HG03025 (cell line): ENCODE results near the gene TCP1.
"Not testable (repeated sequence)": the region's sequence is repeated elsewhere in the genome, so short reads cannot be mapped to it uniquely, and the experiment has no call there.

Experiments
- ATAC-seq: cut with Tn5 transposase; IDR thresholded peaks from one replicate; pipeline ENCODE4 v1.9.1; 2021; ENCODE audit warnings: mild to moderate bottlenecking, moderate library complexity; ENCODE audit not compliant: unreplicated experiment, low FRiP score

Gene TCP1

GRCh38 chr6:159778131-159778530 is 11.3 kb downstream of the TCP1 start:
- no peak for ATAC-seq

- no peak for ATAC-seq
These were observed 12.0 kb downstream of the TCP1 start for GRCh38 chr6:159777240-159777904.

GRCh38 chr6:159772196-159772595 is 17.2 kb downstream of the TCP1 start:
- ATAC-seq = no peak

- ATAC-seq = no peak
These were observed 19.9 kb downstream of the TCP1 start for GRCh38 chr6:159769470-159769869.

- no peak for ATAC-seq
These were observed 22.5 kb downstream of the TCP1 start for GRCh38 chr6:159766906-159767305.

- no peak for ATAC-seq
These were observed 26.6 kb downstream of the TCP1 start for GRCh38 chr6:159762681-159763293.

- ATAC-seq = peak; percentile 98
These were observed 27.3 kb downstream of the TCP1 start, which contains the start of gene ACAT2 for GRCh38 chr6:159761873-159762680. ACAT2 (plus strand) TSS chr6:159762045; CDS start chr6:159762088, 43 bp downstream.

GRCh38 chr6:159761129-159761872 is 28.1 kb downstream of the TCP1 start:
- peak; percentile 8 for ATAC-seq

GRCh38 chr6:159760602-159761057 is 28.8 kb downstream of the TCP1 start:
- no peak for ATAC-seq

GRCh38 chr6:159759645-159760044 is 29.8 kb downstream of the TCP1 start:
- no peak for ATAC-seq

GRCh38 chr6:159758031-159759001 is 31.1 kb downstream of the TCP1 start:
- ATAC-seq = no peak

GRCh38 chr6:159756508-159756907 is 32.9 kb downstream of the TCP1 start:
- ATAC-seq = no peak

GRCh38 chr6:159754959-159755914 is 34.2 kb downstream of the TCP1 start:
- no peak for ATAC-seq

GRCh38 chr6:159754401-159754800 is 35.0 kb downstream of the TCP1 start:
- ATAC-seq = no peak

- ATAC-seq = no peak
These were observed 36.1 kb downstream of the TCP1 start for GRCh38 chr6:159753081-159753872.

GRCh38 chr6:159751448-159751847 is 38.0 kb downstream of the TCP1 start:
- no peak for ATAC-seq

GRCh38 chr6:159748127-159748526 is 41.3 kb downstream of the TCP1 start:
- ATAC-seq = not testable (repeated sequence)

GRCh38 chr6:159746759-159747158 is 42.6 kb downstream of the TCP1 start:
- ATAC-seq = no peak
